GM19239 (cell line): Measurements from ENCODE around the gene SPATA31D1.
"Not testable (repeated sequence)": the region's sequence is repeated elsewhere in the genome, so short reads cannot be mapped to it uniquely, and the experiment has no call there.

ENCODE experiments used
- DNase-seq: peaks from one replicate; pipeline ENCODE4 v3.0.0; 2011; ENCODE audit warnings: low spot score; ENCODE audit not compliant: insufficient read length
- FAIRE-seq: peaks from 2 replicates; lab custom pipeline; 2011; peaks lifted over from hg19 to GRCh38; lab: Jason Lieb, UNC

The SPATA31D1 gene

GRCh38 chr9:81988472-81988871 lies at the start of gene SPATA31D1:
Gene SPATA31D1, plus strand, starts transcription at chr9:81988772. Its CDS starts 47 bp downstream, at chr9:81988819.
- not testable (repeated sequence) for DNase-seq, FAIRE-seq

DNA sequence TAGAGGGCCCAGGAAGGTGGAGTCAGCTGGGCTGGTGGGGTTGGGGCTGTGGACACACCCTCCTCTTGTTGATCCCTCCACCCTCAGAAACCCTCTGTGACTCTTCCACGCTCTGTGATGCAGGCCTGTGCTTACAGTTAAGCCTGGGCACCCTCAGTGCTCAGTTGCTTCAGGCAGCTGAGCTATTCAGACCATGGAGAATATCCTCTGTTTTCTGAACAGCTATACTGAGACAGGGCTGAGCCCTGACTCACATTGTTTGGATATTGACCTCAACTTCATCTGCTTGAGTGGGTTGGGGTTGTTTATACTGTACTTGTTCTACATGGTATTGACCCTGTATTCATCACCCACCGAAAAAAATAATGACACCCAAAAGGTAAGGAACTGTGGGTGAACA lies 45.2 kb upstream of the SPATA31D1 start, which contains the start of gene SPATA31D3:
SPATA31D3 (plus strand) TSS at position 108 of the 400 bp plus-strand sequence; CDS start at position 194, 86 bp downstream.
- not testable (repeated sequence) for FAIRE-seq, DNase-seq

DNA sequence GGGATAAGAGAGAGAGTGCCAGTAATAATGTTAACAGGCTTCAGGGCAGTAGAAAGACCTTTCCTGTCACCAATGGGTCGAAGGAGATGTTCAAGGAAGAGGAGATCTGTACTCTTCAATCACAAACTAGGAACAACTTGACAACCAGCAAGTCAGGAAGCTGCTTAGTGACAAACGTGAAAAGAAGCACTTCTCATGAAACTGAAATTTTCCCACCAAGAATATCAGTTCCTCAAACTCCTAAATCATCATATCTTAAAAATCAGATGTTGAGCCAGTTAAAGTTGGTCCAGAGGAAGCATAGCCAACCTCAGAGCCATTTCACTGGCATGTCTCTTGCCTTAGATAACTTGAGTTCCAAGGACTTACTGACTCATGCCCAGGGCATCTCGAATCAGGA lies 39.9 kb upstream of the SPATA31D1 start:
- not testable (repeated sequence) for FAIRE-seq, DNase-seq

DNA sequence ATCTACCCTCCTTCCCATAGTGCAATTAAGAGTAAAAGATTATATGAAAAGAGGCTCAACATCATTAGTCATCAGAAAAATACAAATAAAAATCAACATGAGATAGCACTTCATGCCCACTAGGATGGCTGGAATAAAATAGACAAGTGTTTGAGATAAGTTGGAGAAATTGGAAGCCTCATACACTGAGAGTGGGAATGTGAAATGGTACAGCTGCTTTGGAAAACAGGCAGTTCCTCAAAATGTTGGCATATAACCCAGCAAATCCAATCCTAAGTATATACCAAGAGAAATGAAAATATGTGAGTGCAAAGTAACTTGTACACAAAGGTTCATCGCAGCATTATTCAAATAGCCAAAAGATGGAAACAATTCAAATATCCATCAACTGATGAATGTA lies 35.5 kb upstream of the SPATA31D1 start:
- DNase-seq = no peak
- no peak for FAIRE-seq

- no peak for FAIRE-seq
- DNase-seq = no peak
Observed at GRCh38 chr9:81955625-81956024, 32.9 kb upstream of the SPATA31D1 start.

- FAIRE-seq (no peak), DNase-seq (no peak)
Observed at GRCh38 chr9:81964218-81965171, 24.1 kb upstream of the SPATA31D1 start.

GRCh38 chr9:81968026-81968425 lies 20.5 kb upstream of the SPATA31D1 start:
- FAIRE-seq (no peak), DNase-seq (no peak)

- no peak for DNase-seq
- FAIRE-seq = no peak
Observed at GRCh38 chr9:81969971-81970370, 18.6 kb upstream of the SPATA31D1 start.

DNA sequence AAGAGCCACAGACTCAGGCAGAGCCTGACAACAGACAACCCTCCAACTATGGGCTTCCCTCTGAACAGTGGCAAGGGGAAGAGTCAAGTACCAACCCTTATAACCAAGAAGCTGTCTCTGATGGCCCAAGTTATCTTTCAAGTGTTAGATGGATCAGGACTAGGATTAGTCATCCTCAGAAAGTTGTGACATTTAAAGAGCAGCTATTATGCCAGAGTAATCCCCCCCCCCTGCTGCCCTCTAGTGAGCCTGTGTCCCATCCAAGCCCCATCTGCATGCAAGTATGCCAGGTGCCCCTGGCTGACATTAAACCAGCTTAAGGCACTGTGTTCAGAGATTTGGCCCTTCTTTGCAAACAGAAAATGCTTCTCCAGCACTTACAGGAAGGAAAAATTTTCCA lies 16.8 kb upstream of the SPATA31D1 start:
- DNase-seq (no peak), FAIRE-seq (no peak)

- no peak for FAIRE-seq
- DNase-seq = no peak
Observed at GRCh38 chr9:81974764-81975163, 13.8 kb upstream of the SPATA31D1 start.

DNA sequence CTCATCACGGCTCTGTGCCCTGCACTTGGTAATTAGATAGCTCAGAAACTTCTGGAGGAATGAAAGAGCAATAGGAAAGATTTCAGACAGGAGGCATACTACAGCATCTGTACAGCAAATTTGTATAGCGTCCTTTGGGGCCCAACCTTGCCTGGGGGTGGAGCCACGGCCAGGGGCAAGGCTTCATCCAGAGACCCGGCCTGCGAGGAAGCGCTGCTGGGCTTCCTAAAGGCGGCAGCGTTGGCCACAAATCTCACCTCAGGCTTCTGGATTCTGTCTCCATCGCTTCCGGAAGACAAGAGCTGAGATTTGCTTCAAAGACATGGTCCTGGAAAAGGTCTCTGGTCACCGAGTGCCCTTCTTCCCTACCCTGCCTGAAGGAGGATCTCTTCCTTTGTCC lies 12.2 kb upstream of the SPATA31D1 start:
- DNase-seq (no peak), FAIRE-seq (no peak)

GRCh38 chr9:81979196-81979595 lies 9.4 kb upstream of the SPATA31D1 start:
- no peak for FAIRE-seq
- DNase-seq = no peak

DNA sequence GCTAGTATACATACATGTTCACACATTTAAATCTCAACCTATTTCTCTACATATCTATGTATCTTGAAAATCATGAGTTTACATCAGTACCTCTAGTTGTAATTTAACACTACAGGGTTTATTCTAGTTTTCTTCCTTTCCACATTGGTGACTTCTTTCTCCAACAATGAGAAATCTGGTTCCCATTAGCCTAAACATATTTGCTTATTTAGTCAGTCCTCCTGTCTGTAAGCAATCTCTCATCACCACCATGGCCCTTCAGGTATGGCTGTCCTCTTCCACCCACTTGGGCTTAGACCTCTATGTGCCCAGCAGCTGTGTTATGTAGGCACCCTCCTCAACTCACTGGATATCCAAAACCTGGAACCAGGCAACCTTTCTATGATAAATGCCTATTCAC lies 8.0 kb upstream of the SPATA31D1 start:
- FAIRE-seq (no peak), DNase-seq (no peak)

DNA sequence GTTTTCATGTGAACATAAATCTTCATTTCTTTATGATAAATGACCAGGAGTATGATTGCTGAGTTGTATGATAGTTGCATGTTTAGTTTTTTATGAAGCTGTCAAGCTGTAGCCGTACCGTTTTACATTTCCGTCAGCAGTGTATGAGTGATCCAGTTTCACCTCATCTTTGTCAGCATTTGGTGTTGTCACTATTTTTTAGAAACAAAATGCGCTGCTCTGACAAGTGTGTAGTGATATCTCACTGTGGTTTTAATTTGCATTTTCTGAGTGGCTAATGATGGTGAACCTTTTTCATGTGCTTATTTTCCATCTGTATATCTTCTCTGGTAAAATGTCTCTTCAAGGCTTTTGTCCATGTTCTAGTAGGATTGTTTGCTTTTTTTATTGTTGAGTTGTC lies 6.7 kb upstream of the SPATA31D1 start:
- no peak for FAIRE-seq

DNA sequence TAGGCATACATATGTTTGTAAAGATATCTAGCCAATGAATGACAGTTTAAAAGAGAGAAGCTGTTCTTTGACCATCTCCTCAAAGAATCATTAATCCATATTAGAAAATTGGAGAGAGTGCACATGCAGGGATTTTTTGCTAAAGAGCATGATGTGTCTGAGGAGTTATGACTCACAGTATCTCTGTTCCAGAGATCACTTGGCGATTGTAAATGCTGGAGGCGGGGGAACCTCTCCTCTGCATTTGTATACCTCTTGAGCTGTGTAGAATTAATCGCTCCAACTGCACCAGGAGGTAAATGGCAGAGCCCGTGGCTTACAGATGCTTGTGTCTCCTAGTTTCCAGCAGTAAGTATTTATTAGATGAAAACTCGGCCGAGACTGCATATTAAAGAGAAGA lies 3.6 kb upstream of the SPATA31D1 start:
- no peak for FAIRE-seq
- DNase-seq = no peak

More for the DNA sequence above, 6.7 kb upstream of the SPATA31D1 start:
- no peak for DNase-seq

DNA sequence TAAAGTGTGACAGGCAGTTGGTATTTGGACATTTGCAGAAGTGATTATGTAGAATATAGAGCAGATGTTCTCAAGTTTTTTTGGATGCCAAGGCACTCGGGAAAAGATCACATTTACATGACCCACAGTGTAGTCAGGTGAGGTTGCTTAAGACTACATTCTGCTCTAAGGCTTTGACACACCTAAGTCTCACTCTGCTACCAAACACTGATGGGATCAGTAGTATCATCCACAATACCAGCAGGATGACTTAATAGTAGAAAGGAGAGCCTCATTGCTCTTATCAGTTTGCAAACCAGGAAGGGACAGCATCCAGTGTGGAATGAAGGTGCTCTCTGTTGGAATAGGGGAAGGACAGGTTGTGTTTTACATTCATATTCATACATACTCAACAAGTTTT lies 2.5 kb upstream of the SPATA31D1 start:
- DNase-seq (no peak), FAIRE-seq (no peak)

DNA sequence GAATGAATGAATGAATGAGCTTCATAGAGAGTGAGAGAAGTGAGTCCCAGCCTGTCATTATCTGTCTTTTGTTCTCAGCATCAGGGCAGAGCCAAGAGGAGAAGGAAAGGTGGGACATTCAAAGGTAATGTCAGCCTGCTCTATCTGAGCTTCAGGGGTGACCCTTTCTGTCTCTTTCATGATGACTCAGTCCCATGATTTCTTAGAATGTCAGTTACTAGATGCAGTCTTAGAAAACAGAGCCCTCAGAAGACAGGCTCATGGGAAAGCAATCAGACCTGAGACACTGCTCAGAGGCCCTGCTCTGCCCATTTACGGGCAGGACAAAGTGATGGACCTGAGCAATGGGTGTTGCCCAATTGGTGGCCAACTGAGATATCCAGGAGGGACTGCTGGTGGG lies 1.1 kb downstream of the SPATA31D1 start:
- FAIRE-seq = no peak
- DNase-seq = no peak

- FAIRE-seq (no peak), DNase-seq (no peak)
Observed at GRCh38 chr9:81993656-81994055, 5.1 kb downstream of the SPATA31D1 start.

GRCh38 chr9:81999806-82000205 lies 11.2 kb downstream of the SPATA31D1 start:
- no peak for FAIRE-seq
- no peak for DNase-seq

DNA sequence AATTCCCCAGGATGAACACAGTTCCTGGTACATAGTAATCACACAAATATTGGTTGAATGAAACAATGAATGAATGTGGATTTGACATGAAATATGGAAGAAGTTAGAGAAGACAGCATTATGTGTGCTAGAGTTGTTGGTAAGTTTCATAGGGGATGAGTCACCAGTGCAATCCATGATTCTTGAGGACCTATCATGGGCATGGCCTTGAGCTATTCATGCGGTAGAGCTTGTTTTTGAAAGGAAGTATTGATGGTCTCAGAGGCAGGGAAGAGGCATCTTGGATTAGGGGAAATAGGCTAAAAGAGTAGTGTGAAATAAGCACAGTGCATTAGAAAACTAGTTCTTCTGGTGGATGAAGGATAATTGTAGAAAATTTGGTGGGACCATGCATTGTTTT lies 22.1 kb downstream of the SPATA31D1 start:
- DNase-seq (no peak), FAIRE-seq (no peak)

DNA sequence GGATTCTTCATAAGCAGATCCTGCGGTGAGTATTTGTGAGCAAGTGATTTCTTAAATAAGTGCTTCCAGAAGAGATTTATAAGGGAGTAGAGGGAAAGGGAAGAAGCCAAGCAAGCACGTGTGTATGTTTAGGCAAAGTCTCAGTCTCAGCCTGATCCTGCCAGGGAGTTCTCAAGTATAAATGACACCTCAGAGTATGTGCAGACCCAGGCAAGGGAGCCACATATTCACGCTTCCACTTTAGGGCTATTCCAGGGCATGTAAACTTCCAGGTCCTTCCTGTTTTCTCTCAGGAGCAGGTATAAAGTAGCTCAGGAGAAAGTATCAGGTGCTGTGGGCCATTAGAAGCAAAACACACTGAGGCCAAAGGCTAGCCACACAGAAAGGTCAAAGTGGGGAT lies 22.6 kb downstream of the SPATA31D1 start:
- FAIRE-seq = no peak
- DNase-seq = no peak

- DNase-seq (no peak), FAIRE-seq (no peak)
Observed at GRCh38 chr9:82012276-82012675, 23.7 kb downstream of the SPATA31D1 start.
